Measurements from ENCODE around the gene PRICKLE4. TPM values are rescaled to one million over a fixed set of nuclear protein-coding genes. Genes with fewer than 3 reads are reported as not detected.

PRICKLE4 gene
- total RNA-seq, 4 donors from 2014 or later: 5.1 to 11.4 (median 10.8) TPM

DNA sequence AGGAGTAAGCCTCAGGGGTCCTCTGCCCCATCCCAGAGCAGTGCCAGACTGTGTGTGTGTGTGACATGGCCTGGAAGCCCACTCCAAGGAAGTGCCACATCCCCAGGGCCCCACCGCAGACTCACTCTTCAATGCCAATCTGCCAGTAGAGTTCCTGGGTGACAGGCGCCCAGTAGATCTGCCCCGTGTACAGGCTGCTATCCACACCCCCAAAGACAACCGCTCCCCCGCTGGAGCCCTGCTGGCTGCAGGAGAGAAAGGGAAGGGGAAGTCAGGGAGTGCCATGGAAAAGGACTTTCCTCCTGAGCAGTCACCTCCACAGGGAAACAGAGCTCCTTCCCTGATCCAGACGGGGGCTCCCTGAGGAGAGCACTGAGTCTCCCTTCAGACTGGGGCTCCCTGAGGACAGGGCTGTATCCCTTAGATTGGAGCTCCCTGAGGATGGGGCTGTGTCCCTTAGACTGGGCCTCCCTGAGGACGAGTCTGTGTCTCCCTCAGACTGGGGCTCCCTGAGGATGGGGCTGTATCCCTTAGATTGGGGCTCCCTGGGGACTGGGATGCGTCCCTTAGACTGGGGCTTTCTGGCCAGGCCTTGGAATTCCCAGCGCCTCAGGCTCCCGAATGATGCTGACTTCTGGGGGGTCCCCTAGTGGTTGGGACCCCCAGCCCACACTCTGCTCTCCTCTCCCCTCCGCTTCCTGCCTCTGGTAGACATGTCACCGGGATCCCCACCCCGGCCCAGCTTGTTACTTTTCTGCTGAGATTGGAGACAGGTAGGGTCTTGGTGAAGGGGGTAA lies 40.0 kb upstream of the PRICKLE4 start:
- Histone ChIP-seq H3K36me3 (no peaks in the 10 kb centered on the region), H3K27ac (no peak overlapping the region), H3K4me1 (peaks cover 3 to 6% (median 6%) of the 10 kb centered on the region in 3 donors), H3K4me3 (no peak overlapping the region), H3K9me3 (no peaks in the 10 kb centered on the region), H3K27me3 (no peaks in the 10 kb centered on the region)
- WGBS, 2 donors: 40 to 52% methylated on average over 1 to 2 of the region's 13 CpGs
- intact Hi-C loops (cut with DNase I): no loop called here
- TF ChIP-seq POLR2A (IDR thresholded peaks at IDR 0.05): no peak
- TF ChIP-seq, protein P1, sequence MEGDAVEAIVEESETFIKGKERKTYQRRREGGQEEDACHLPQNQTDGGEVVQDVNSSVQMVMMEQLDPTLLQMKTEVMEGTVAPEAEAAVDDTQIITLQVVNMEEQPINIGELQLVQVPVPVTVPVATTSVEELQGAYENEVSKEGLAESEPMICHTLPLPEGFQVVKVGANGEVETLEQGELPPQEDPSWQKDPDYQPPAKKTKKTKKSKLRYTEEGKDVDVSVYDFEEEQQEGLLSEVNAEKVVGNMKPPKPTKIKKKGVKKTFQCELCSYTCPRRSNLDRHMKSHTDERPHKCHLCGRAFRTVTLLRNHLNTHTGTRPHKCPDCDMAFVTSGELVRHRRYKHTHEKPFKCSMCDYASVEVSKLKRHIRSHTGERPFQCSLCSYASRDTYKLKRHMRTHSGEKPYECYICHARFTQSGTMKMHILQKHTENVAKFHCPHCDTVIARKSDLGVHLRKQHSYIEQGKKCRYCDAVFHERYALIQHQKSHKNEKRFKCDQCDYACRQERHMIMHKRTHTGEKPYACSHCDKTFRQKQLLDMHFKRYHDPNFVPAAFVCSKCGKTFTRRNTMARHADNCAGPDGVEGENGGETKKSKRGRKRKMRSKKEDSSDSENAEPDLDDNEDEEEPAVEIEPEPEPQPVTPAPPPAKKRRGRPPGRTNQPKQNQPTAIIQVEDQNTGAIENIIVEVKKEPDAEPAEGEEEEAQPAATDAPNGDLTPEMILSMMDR (IDR thresholded peaks at IDR 0.05): no peak
- DNase-seq: no peak

DNA sequence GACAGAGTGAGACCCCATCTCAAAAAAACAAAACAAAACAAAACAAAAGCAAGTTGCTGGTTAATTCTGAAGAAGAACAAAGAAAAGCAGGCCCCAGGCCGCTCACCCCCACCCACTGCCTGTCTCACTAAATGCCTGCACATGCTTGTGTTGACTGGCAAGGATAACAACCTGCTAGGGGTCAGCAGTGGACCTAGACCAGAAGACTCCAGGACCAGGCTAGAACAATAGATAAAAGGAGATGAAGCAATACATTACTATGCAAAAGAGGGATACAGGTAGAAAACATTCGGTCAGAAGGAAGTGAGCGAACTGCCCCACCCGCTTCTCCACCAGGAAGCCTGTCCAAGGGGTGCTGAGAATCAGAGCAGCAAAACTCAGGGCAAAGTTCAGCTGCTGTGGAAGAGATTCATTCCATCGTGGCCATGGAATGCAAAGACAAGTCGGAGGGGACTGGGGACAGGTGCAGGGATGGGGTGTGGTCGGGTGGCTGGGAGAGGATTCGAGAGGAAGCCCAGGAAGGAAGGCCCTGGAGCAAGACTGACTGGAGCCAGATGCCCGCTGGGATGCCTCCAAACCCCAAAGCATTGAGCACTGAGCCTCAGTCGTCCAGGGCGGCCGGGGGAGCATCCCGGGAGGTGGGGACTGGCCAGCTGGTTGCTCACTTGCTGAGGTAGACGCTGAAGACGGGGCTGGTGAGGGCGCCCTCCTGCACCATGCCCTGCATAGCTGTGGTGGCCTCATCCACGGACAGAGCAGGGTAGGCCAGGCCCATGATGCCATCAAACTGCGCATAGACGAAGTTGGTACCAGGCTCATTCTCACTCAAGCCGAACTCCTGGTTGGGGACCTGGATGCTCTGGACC lies 38.7 kb upstream of the PRICKLE4 start:
- Histone ChIP-seq H3K4me1 (no peaks in the 10 kb centered on the region), H3K9me3 (no peaks in the 10 kb centered on the region), H3K27ac (no peak overlapping the region), H3K4me3 (no peak overlapping the region), H3K36me3 (no peaks in the 10 kb centered on the region), H3K27me3 (no peaks in the 10 kb centered on the region)
- TF ChIP-seq POLR2A (IDR thresholded peaks at IDR 0.05): no peak
- TF ChIP-seq, protein P1 (IDR thresholded peaks at IDR 0.05): no peak
- no peak for DNase-seq
- intact Hi-C loops (cut with DNase I): no loop called here
- WGBS, 2 donors: 74 to 83% methylated on average over 10 to 20 of the region's 20 CpGs

DNA sequence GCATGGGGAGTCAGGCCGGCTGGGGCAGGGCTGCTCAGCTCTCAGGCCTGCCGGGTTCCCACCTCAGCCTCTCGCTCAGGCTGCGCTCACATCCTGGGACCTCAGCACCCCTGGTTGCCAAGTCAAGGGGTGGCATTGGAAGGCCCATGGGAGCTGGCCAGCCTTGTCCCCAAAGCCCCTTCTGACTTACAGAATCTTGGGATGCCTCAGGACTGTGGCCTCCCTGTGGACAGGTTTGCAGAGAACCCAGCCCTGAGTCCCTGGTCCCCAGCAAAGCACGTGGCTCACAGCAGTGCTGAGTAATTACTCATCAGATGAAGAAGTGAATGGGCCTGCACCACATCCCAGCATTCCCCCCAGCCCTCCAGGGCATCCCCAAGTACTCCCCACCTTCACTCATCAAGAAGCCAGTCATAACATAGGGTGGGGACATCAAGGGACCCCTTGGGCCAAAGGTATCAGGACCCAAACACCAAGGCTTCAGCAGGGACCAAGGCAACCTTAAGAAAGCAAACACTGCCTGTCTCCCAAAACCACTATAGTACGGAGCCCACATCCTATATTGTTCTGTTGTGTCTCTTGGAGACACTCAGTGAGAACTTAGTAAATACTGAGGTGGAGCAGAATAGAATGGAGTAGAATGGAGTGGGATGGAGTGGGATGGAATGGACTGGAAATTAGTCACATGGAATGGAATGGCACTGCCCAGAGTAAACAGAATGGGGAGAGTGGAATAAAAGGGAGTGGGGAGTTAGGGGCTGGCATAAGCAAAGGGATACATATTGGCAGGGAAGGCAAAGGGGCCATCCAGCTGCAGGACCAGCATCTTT lies 37.0 kb upstream of the PRICKLE4 start:
- Histone ChIP-seq H3K9me3 (no peaks in the 10 kb centered on the region), H3K4me3 (no peak overlapping the region), H3K27me3 (no peaks in the 10 kb centered on the region), H3K36me3 (no peaks in the 10 kb centered on the region), H3K27ac (no peak overlapping the region), H3K4me1 (no peaks in the 10 kb centered on the region)
- 86 to 100% methylated on average over 1 to 2 of the region's 6 CpGs for WGBS, 2 donors
- TF ChIP-seq POLR2A (IDR thresholded peaks at IDR 0.05): no peak
- TF ChIP-seq, protein P1 (IDR thresholded peaks at IDR 0.05): no peak
- no peak for DNase-seq
- intact Hi-C loops (cut with DNase I): no loop called here

GRCh38 chr6:41744236-41744787 lies 36.3 kb upstream of the PRICKLE4 start:
- Histone ChIP-seq H3K9me3 (no peaks in the 10 kb centered on the region), H3K4me1 (no peaks in the 10 kb centered on the region), H3K27ac (no peak overlapping the region), H3K27me3 (no peaks in the 10 kb centered on the region), H3K4me3 (no peak overlapping the region), H3K36me3 (no peaks in the 10 kb centered on the region)
- no peak for DNase-seq
- TF ChIP-seq, protein P1 (IDR thresholded peaks at IDR 0.05): no peak
- no peak for TF ChIP-seq POLR2A (IDR thresholded peaks at IDR 0.05)
- 89 to 92% methylated on average over 5 of the region's 7 CpGs for WGBS, 2 donors
- intact Hi-C loops (cut with DNase I): no loop called here

All from esophagus squamous epithelium (tissue), 5 donors.